IPS-11a (cell line): ENCODE data around the gene WNT11.
A peak's percentile ranks its signal among the peaks of the same experiment; 100 is the strongest.

ENCODE experiments used
- H3K4me3 ChIP-seq: one replicate; pipeline ENCODE4 v1.5.1; 2013; ENCODE audit warnings: low read depth, low read length, control low read depth

Gene WNT11

GRCh38 chr11:76238551-76238950 lies 32.2 kb upstream of the WNT11 start:
- no peak overlapping the region for H3K4me3 ChIP-seq

- H3K4me3 ChIP-seq = no peak overlapping the region
Observed at GRCh38 chr11:76237914-76238313, 31.6 kb upstream of the WNT11 start.

GRCh38 chr11:76237000-76237649 lies 30.8 kb upstream of the WNT11 start:
- no peak overlapping the region for H3K4me3 ChIP-seq

- H3K4me3 ChIP-seq = peak overlapping the region; percentile 93
Observed at GRCh38 chr11:76236092-76236999, 30.0 kb upstream of the WNT11 start.

- H3K4me3 ChIP-seq = peak overlapping the region; percentile 93
Observed at GRCh38 chr11:76235233-76236091, 29.2 kb upstream of the WNT11 start.

GRCh38 chr11:76234416-76235232 lies 28.3 kb upstream of the WNT11 start:
- peak overlapping the region; percentile 93 for H3K4me3 ChIP-seq

GRCh38 chr11:76234021-76234415 lies 27.7 kb upstream of the WNT11 start:
- H3K4me3 ChIP-seq = no peak overlapping the region

- no peak overlapping the region for H3K4me3 ChIP-seq
Observed at GRCh38 chr11:76233196-76233921, 27.1 kb upstream of the WNT11 start.

- no peak overlapping the region for H3K4me3 ChIP-seq
Observed at GRCh38 chr11:76232026-76232665, 25.8 kb upstream of the WNT11 start.

GRCh38 chr11:76231121-76231738 lies 24.9 kb upstream of the WNT11 start:
- no peak overlapping the region for H3K4me3 ChIP-seq

- no peak overlapping the region for H3K4me3 ChIP-seq
Observed at GRCh38 chr11:76230392-76230791, 24.1 kb upstream of the WNT11 start.

- H3K4me3 ChIP-seq = no peak overlapping the region
Observed at GRCh38 chr11:76229690-76230240, 23.5 kb upstream of the WNT11 start.

- no peak overlapping the region for H3K4me3 ChIP-seq
Observed at GRCh38 chr11:76228875-76229149, 22.5 kb upstream of the WNT11 start.

- no peak overlapping the region for H3K4me3 ChIP-seq
Observed at GRCh38 chr11:76228071-76228874, 22.0 kb upstream of the WNT11 start.

GRCh38 chr11:76226626-76227025 lies 20.3 kb upstream of the WNT11 start:
- H3K4me3 ChIP-seq = no peak overlapping the region

- H3K4me3 ChIP-seq = no peak overlapping the region
Observed at GRCh38 chr11:76225122-76225611, 18.9 kb upstream of the WNT11 start.

GRCh38 chr11:76224461-76225121 lies 18.3 kb upstream of the WNT11 start:
- H3K4me3 ChIP-seq = no peak overlapping the region
